NCI-H774 (cell line): Measurements from ENCODE around the gene FNDC11.
"Not testable (repeated sequence)": the region's sequence is repeated elsewhere in the genome, so short reads cannot be mapped to it uniquely, and the experiment has no call there.

Source experiments
- DNase-seq: peaks from one replicate; lab custom pipeline; 2025; lab: John Stamatoyannopoulos, UW

FNDC11 gene

GRCh38 chr20:63599396-63600050 lies 45.6 kb downstream of the FNDC11 start:
- no peak for DNase-seq

- not testable (repeated sequence) for DNase-seq
Observed at GRCh38 chr20:63601679-63602078, 47.7 kb downstream of the FNDC11 start.

GRCh38 chr20:63602321-63602720 lies 48.4 kb downstream of the FNDC11 start:
- DNase-seq = no peak
